Frontal cortex (tissue), 4 donors: ENCODE data around the gene PFDN2. TPM values are rescaled to one million over a fixed set of nuclear protein-coding genes. Genes with fewer than 3 reads are reported as not detected.
"Not testable (repeated sequence)": the region's sequence is repeated elsewhere in the genome, so short reads cannot be mapped to it uniquely, and the experiment has no call there.

ENCODE experiments used
- DNase-seq, 2 donors: peaks; one replicate each; pipeline ENCODE4 v3.0.0; 2012; ENCODE audit warnings: low spot score in 2 of 2
- FAIRE-seq: peaks from 2 replicates; lab custom pipeline; 2012; peaks lifted over from hg19 to GRCh38; lab: Jason Lieb, UNC
- small RNA-seq: library from RNA; depleted of rRNA; stranded (forward); fragments of <200 nt; gene quantifications from one replicate; pipeline ENCODE3, GENCODE V24; 2014
- total RNA-seq: library from RNA; depleted of rRNA; stranded (reverse); fragments of >200 nt; gene quantifications from one replicate; pipeline ENCODE4 v1.2.3, GENCODE V29; 2014
- donor health status: control.
- donor health status: control.
- donor health status: control.

PFDN2 gene
- total RNA-seq, 1 donor from 2014 or later = 53.8 TPM

- no peak for DNase-seq
- FAIRE-seq = no peak
These were observed 51.1 kb downstream of the PFDN2 start for GRCh38 chr1:161066694-161067093.

DNA sequence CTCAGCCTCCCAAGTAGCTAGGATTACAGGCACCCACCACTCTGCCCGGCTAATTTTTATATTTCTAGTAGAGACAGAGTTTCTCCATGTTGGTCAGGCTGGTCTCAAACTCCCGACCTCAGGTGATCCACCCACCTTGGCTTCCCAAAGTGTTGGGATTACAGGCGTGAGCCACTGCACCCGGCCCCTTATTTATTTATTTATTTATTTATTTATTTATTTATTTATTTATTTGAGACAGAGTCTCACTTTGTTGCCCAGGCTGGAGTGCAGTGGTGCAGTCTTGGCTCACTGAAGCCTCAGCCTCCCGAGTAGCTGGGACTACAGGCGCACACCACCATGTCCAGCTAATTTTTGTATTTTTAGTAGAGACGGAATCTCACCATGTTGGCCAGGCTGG lies 52.2 kb downstream of the PFDN2 start:
- DNase-seq, FAIRE-seq: not testable (repeated sequence)

DNA sequence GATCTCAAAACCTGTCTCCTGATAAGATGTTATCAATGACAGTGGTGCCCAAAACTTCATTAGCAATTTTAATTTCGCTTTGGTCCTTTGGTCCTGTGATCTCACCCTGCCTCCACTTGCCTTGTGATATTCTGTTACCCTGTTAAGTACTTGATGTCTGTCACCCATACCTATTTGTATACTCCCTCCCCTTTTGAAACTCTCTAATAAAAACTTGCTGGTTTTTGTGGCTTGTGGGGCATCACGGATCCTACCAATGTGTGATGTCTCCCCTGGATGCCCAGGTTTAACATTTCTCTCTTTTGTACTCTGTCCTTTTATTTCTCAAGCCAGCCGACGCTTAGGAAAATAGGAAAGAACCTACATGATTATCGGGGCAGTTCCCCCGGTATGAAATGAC lies 53.9 kb downstream of the PFDN2 start:
- FAIRE-seq, DNase-seq: not testable (repeated sequence)

DNA sequence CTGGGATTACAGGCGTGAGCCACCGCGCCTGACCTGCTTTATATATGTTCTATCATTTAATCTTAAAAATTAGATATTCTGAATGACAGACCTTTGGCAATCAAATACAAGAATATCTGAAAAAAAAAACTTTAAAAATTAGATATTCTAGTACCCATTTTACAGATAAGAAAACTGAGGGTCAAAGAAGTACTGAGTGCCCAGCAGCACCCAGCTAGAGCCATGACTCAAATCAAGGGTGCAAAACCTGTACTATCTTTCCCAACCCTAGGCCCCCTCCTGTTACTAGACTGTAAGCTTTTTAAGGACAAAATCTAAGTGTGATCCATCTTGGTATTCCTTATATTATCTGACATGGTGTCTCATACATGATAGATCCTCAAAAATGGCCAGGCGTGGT lies 56.4 kb downstream of the PFDN2 start:
- FAIRE-seq = no peak

GRCh38 chr1:161059293-161059692 lies 58.5 kb downstream of the PFDN2 start:
- FAIRE-seq (no peak), DNase-seq (no peak)

More for the DNA sequence above, 56.4 kb downstream of the PFDN2 start:
- DNase-seq = no peak

DNA sequence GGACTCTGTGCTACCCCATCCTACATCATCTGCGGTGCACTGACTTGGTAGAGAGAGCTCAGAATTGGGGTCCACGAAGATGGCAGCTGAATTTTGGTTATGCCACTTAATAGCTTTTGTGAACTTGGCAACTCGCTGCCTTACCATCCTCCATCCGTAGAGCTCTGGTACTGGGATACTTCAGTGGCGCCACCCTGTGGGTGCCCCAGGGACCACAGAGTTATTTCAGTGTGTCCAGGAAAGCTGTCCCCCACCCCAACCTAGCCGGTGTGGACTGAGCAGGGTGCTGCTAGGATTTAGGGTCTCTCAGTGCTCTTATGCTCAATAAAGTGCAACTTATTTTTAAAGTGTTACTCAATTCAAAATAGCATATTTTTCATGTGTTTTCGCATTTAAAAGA lies 63.0 kb downstream of the PFDN2 start:
- DNase-seq (no peak), FAIRE-seq (no peak)

- DNase-seq = no peak
- FAIRE-seq = no peak
These were observed 63.6 kb downstream of the PFDN2 start for GRCh38 chr1:161054232-161054631.

DNA sequence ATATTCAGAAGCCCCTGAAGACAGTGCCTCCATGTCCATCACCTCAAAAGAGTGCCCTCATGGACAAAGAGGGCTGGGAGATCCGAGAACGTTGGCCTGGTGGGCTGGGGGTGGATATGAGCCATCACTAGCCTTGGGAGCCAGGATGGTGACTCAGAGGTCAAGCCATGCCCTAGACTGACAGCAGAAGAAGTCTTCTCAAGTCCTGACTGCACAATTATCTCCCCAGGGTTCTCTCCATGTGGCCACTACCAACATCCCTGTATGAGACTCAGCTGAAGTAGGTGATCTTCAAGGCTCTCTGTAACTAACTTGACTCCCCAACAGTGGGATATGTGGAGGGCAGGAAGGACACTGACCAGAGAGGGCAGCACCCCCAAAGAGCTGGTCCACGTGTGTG lies 64.9 kb downstream of the PFDN2 start:
- no peak for FAIRE-seq

DNA sequence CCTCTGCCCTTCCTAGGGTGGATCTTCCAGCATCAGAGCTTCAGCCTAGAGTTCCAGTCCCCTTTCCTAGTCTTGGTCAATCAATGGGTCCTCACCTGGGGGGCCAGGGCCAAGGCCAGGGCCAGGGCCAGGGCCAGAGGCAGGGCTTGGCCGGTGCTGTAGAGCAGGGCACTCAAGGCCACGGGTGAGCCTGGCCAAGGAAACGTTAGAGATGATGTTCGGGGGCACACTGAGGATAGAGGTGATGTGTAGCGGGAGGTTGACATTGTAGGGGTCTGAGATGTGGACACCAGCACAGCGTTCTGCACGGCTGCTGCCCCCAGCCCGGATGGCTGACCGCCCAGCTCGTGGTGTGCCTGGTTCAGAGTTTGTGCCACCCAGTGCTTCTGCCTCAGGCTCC lies 66.6 kb downstream of the PFDN2 start:
- FAIRE-seq = no peak

More for the DNA sequence above, 64.9 kb downstream of the PFDN2 start:
- DNase-seq = no peak

More for the DNA sequence above, 66.6 kb downstream of the PFDN2 start:
- no peak for DNase-seq

Small RNA genes within 50 kb of the gene (small RNA-seq; reads per million reads assigned to genes)
- not detected for gene RF01225

Other genes with a start within 250 kb of the PFDN2 start
- gene ITLN1, start 232.9 kb downstream of the PFDN2 start, total RNA-seq = not detected
- not detected for gene ITLN2, start 163.2 kb downstream of the PFDN2 start, total RNA-seq
- 9.4 TPM for gene F11R, start 96.9 kb downstream of the PFDN2 start, total RNA-seq
- gene TSTD1, start 79.1 kb downstream of the PFDN2 start, total RNA-seq = 32.6 TPM
- gene USF1, start 72.1 kb downstream of the PFDN2 start, total RNA-seq = 186 TPM
- 0.82 TPM for gene ARHGAP30, start 48.1 kb downstream of the PFDN2 start, total RNA-seq
- not detected for gene NECTIN4, start 28.5 kb downstream of the PFDN2 start, total RNA-seq
- 4.5 TPM for gene KLHDC9, start 19.7 kb downstream of the PFDN2 start, total RNA-seq
- 14.7 TPM for gene NIT1, start 68 bp upstream of the PFDN2 start, total RNA-seq
- 21.6 TPM for gene DEDD, start 14.6 kb upstream of the PFDN2 start, total RNA-seq
- 138 TPM for gene UFC1, start 35.9 kb upstream of the PFDN2 start, total RNA-seq
- 8.2 TPM for gene USP21, start 41.5 kb upstream of the PFDN2 start, total RNA-seq
- 26.5 TPM for gene PPOX, start 48.4 kb upstream of the PFDN2 start, total RNA-seq
- gene B4GALT3, start 59.5 kb upstream of the PFDN2 start, total RNA-seq = 16.3 TPM
- 0.41 TPM for gene ADAMTS4, start 81.0 kb upstream of the PFDN2 start, total RNA-seq
- gene NDUFS2, start 84.3 kb upstream of the PFDN2 start, total RNA-seq = 143 TPM
- gene FCER1G, start 97.3 kb upstream of the PFDN2 start, total RNA-seq = 2.0 TPM
- gene APOA2, start 105.6 kb upstream of the PFDN2 start, total RNA-seq = not detected
- gene TOMM40L, start 108.0 kb upstream of the PFDN2 start, total RNA-seq = 22.4 TPM
- not detected for gene NR1I3, start 120.2 kb upstream of the PFDN2 start, total RNA-seq
- 6.9 TPM for gene PCP4L1, start 140.7 kb upstream of the PFDN2 start, total RNA-seq
- 1.6 TPM for gene MPZ, start 191.9 kb upstream of the PFDN2 start, total RNA-seq
- 14.7 TPM for gene SDHC, start 196.3 kb upstream of the PFDN2 start, total RNA-seq
- gene CFAP126, start 249.8 kb upstream of the PFDN2 start, total RNA-seq = not detected